ENCODE results near the gene ANKS1A. TPM values are rescaled to one million over a fixed set of nuclear protein-coding genes. Genes with fewer than 3 reads are reported as not detected.

ANKS1A gene
- total RNA-seq, 1 donor from 2014 or later = 76.9 TPM

DNA sequence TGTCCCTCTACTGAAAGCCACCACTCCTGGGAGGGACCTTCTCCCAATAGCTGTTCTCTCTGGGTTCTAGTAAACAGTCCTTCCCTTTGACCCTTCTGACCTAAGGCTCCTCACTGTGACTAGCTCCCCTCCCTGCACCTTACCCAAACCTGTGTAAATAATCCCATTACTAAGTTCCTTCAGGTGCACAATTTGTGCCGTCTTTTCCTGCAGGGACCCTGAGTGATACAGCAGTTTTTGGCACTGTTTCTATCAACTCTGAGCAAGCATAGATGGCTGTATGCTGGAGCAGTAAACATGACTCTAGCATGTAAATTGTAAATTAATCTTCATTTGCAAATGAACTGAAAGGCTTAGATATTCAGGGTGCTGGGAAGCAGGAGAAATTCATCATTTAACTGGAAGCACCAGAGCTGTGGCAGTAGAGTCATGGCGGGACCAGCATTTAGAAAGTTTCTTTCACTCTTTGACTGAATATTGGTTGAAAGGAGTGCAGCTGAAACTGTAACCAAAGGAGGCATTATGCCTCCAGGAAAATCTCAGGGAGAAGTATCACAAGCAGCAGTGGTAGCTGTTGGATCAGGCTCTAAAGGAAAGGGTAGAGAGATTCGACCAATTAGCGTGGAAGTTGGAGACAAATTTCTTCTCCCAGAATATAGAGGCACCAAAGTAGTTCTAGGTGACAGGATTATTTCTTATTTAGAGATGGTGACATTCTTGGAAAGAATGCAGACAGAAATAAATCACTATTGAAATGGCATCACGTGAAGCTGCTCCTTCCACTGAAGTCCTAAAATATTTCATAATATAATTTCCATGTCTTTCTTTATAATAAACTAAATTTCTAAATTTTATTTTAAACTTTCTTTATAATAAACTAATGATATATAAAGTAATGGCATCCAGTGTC is 134.3 kb downstream of the ANKS1A start:
- no peak for DNase-seq
- Mint-ChIP-seq H3K4me3 (ENCODE audit: unreplicated experiment) (no peak overlapping the region), H3K27me3 (ENCODE audit: unreplicated experiment) (peaks cover 7% of the 10 kb centered on the region), H3K4me1 (ENCODE audit: low read depth, unreplicated experiment) (peaks cover 28% of the 10 kb centered on the region), H3K36me3 (ENCODE audit: unreplicated experiment) (no peaks in the 10 kb centered on the region), H3K9me3 (ENCODE audit: unreplicated experiment) (no peaks in the 10 kb centered on the region), H3K27ac (ENCODE audit: unreplicated experiment) (no peak overlapping the region)
- TF ChIP-seq CTCF (IDR thresholded peaks at IDR 0.05; ENCODE audit: partially characterized antibody, unreplicated experiment) = no peak

DNA sequence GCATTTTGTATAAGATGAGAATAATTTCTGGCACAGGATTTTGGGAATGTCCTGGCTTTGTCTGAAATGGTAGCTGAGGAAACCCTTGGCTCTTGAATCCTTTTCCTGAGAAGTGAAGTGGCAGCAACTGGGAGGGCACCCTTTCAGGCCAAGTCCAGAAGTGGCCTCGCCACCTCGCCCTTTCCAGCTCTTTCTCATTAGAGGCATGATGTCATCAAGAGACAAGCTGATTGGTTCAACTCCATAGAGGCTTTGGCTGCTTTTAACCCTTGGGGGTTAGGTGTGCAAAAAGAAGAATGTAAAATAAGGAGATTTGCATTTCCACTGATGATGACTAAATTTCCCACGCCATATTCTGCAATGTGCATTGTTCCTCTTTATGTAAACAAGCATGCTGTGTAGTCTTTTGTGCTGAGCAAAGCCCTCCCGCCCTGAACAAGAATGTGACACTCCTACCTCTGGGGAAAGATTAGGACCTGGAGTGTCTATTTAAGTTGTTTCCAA is 135.5 kb downstream of the ANKS1A start:
- Mint-ChIP-seq H3K27ac (ENCODE audit: unreplicated experiment) (peak overlapping the region; percentile 92), H3K4me1 (ENCODE audit: low read depth, unreplicated experiment) (peaks cover 28% of the 10 kb centered on the region), H3K27me3 (ENCODE audit: unreplicated experiment) (peaks cover 7% of the 10 kb centered on the region), H3K4me3 (ENCODE audit: unreplicated experiment) (peak overlapping the region; percentile 63), H3K9me3 (ENCODE audit: unreplicated experiment) (no peaks in the 10 kb centered on the region), H3K36me3 (ENCODE audit: unreplicated experiment) (no peaks in the 10 kb centered on the region)
- peak; percentile 57 for DNase-seq
- no peak for TF ChIP-seq CTCF (IDR thresholded peaks at IDR 0.05; ENCODE audit: partially characterized antibody, unreplicated experiment)

- no peak for DNase-seq
- H3K27ac Mint-ChIP-seq (ENCODE audit: unreplicated experiment) = peak overlapping the region; percentile 71
- no peak for TF ChIP-seq CTCF (IDR thresholded peaks at IDR 0.05; ENCODE audit: partially characterized antibody, unreplicated experiment)
- H3K27me3 Mint-ChIP-seq (ENCODE audit: unreplicated experiment) = peaks cover 7% of the 10 kb centered on the region
- H3K4me1 Mint-ChIP-seq (ENCODE audit: low read depth, unreplicated experiment) = peaks cover 28% of the 10 kb centered on the region
- no peaks in the 10 kb centered on the region for H3K36me3 Mint-ChIP-seq (ENCODE audit: unreplicated experiment)
- H3K4me3 Mint-ChIP-seq (ENCODE audit: unreplicated experiment) = peak overlapping the region; percentile 27
- no peaks in the 10 kb centered on the region for H3K9me3 Mint-ChIP-seq (ENCODE audit: unreplicated experiment)
Measured at GRCh38 chr6:35025232-35026188, 136.5 kb downstream of the ANKS1A start.

DNA sequence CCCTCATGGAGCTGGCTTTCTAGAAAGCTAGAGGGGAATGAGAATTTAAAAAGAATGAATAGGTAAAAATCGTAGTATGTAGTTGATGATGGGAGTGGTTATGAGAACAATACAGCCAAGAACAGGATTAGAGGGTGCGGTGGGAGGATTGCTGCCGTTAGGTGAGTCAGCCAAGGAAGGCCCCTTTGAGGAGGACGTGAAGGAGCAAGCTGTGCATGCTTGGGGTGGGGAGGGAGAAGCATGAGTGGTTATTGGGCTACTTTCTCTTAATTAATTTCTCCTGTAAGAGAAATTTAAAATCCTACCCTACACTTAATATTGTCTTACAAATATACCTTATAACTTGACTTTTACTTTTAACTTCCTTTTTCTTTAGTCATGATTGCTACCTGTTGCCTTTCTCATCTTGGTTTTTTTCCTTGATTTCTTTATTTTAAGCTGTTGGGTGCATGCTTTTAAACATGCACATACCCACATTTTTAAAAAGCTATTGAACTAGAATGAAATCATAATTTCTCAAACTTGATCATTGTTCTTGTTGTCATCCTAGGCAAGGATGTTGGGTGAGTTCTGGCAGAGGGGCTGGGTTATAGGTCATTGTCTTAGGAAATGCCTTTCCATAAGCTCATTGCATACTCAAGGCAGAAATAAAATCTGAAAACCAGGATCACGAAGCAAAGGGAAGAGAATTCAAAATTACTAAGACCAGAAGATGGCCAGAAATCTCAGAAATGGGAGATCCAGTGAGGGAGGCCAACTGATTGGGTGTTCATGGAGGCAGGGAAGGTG is 137.6 kb downstream of the ANKS1A start:
- Mint-ChIP-seq H3K4me1 (ENCODE audit: low read depth, unreplicated experiment) (peaks cover 28% of the 10 kb centered on the region), H3K4me3 (ENCODE audit: unreplicated experiment) (no peak overlapping the region), H3K27ac (ENCODE audit: unreplicated experiment) (peak overlapping the region; percentile 40), H3K9me3 (ENCODE audit: unreplicated experiment) (no peaks in the 10 kb centered on the region), H3K36me3 (ENCODE audit: unreplicated experiment) (peaks cover 4% of the 10 kb centered on the region), H3K27me3 (ENCODE audit: unreplicated experiment) (peaks cover 7% of the 10 kb centered on the region)
- DNase-seq = no peak
- TF ChIP-seq CTCF (IDR thresholded peaks at IDR 0.05; ENCODE audit: partially characterized antibody, unreplicated experiment) = no peak
